ENCODE measurements around the gene CROCC2. TPM values are rescaled to one million over a fixed set of nuclear protein-coding genes. Genes with fewer than 3 reads are reported as not detected.

Gene CROCC2
- total and polyA plus RNA-seq, 2 donors from 2014 or later: 0.13 TPM; not detected in 1

- Histone ChIP-seq H3K27me3 (ENCODE audit: control insufficient read depth, insufficient read depth, low read length) (no peaks in the 10 kb centered on the region), H3K4me1 (ENCODE audit: control insufficient read depth in 2 of 3, insufficient read depth in 2 of 3, low read depth in 1 of 3, low read length in 3 of 3) (no peaks in the 10 kb centered on the region), H3K36me3 (ENCODE audit: control insufficient read depth in 2 of 3, insufficient read depth in 3 of 3, low read length in 3 of 3) (no peaks in the 10 kb centered on the region), H3K4me3 (ENCODE audit: low read length in 3 of 3) (no peak overlapping the region), H3K9me3 (ENCODE audit: control insufficient read depth in 2 of 3, insufficient read depth in 1 of 3, low read length in 3 of 3) (peaks cover 0 to 10% (median 2%) of the 10 kb centered on the region in 3 donors), H3K9ac (ENCODE audit: low read length in 3 of 3) (no peak overlapping the region), H3K27ac (ENCODE audit: low read depth in 2 of 2, low read length in 2 of 2) (no peak overlapping the region)
- DNase-seq: peak in 2 of 5 donors; percentile 6 to 11
- intact Hi-C loops (cut with DNase I): no loop called here
- no peak for FAIRE-seq
- TF ChIP-seq CTCF (IDR thresholded peaks at IDR 0.05; ENCODE audit: borderline replicate concordance, extremely low read depth, insufficient read depth): no peak
Measured at GRCh38 chr2:240936106-240936505, 30.0 kb downstream of the CROCC2 start.

- Histone ChIP-seq H3K27me3 (ENCODE audit: control insufficient read depth, insufficient read depth, low read length) (no peaks in the 10 kb centered on the region), H3K4me3 (ENCODE audit: low read length in 3 of 3) (no peak overlapping the region), H3K27ac (ENCODE audit: low read depth in 2 of 2, low read length in 2 of 2) (no peak overlapping the region), H3K9ac (ENCODE audit: low read length in 3 of 3) (no peak overlapping the region), H3K36me3 (ENCODE audit: control insufficient read depth in 2 of 3, insufficient read depth in 3 of 3, low read length in 3 of 3) (no peaks in the 10 kb centered on the region), H3K9me3 (ENCODE audit: control insufficient read depth in 2 of 3, insufficient read depth in 1 of 3, low read length in 3 of 3) (peaks cover 0 to 6% (median 0%) of the 10 kb centered on the region in 3 donors), H3K4me1 (ENCODE audit: control insufficient read depth in 2 of 3, insufficient read depth in 2 of 3, low read depth in 1 of 3, low read length in 3 of 3) (no peaks in the 10 kb centered on the region)
- intact Hi-C loops (cut with DNase I): no loop called here
- FAIRE-seq: no peak
- DNase-seq: peak in 2 of 5 donors; percentile 5 to 22
- TF ChIP-seq CTCF (IDR thresholded peaks at IDR 0.05; ENCODE audit: borderline replicate concordance, extremely low read depth, insufficient read depth): no peak
Measured at GRCh38 chr2:240946046-240946445, 39.9 kb downstream of the CROCC2 start.

GRCh38 chr2:240946654-240947053 is 40.5 kb downstream of the CROCC2 start:
- no peak for TF ChIP-seq CTCF (IDR thresholded peaks at IDR 0.05; ENCODE audit: borderline replicate concordance, extremely low read depth, insufficient read depth)
- intact Hi-C loops (cut with DNase I): no loop called here
- H3K9me3 ChIP-seq (ENCODE audit: control insufficient read depth in 2 of 3, insufficient read depth in 1 of 3, low read length in 3 of 3): peaks cover 0 to 3% (median 0%) of the 10 kb centered on the region in 3 donors
- FAIRE-seq: no peak
- no peaks in the 10 kb centered on the region for H3K36me3 ChIP-seq (ENCODE audit: control insufficient read depth in 2 of 3, insufficient read depth in 3 of 3, low read length in 3 of 3)
- H3K27ac ChIP-seq (ENCODE audit: low read depth in 2 of 2, low read length in 2 of 2): no peak overlapping the region
- H3K9ac ChIP-seq (ENCODE audit: low read length in 3 of 3): no peak overlapping the region
- DNase-seq: peak in 2 of 5 donors; percentile 5 to 8
- no peaks in the 10 kb centered on the region for H3K4me1 ChIP-seq (ENCODE audit: control insufficient read depth in 2 of 3, insufficient read depth in 2 of 3, low read depth in 1 of 3, low read length in 3 of 3)
- H3K27me3 ChIP-seq (ENCODE audit: control insufficient read depth, insufficient read depth, low read length): no peaks in the 10 kb centered on the region
- H3K4me3 ChIP-seq (ENCODE audit: low read length in 3 of 3): no peak overlapping the region

GRCh38 chr2:240947176-240947575 is 41.0 kb downstream of the CROCC2 start:
- Histone ChIP-seq H3K36me3 (ENCODE audit: control insufficient read depth in 2 of 3, insufficient read depth in 3 of 3, low read length in 3 of 3) (no peaks in the 10 kb centered on the region), H3K4me1 (ENCODE audit: control insufficient read depth in 2 of 3, insufficient read depth in 2 of 3, low read depth in 1 of 3, low read length in 3 of 3) (no peaks in the 10 kb centered on the region), H3K27ac (ENCODE audit: low read depth in 2 of 2, low read length in 2 of 2) (no peak overlapping the region), H3K27me3 (ENCODE audit: control insufficient read depth, insufficient read depth, low read length) (no peaks in the 10 kb centered on the region), H3K9ac (ENCODE audit: low read length in 3 of 3) (no peak overlapping the region), H3K4me3 (ENCODE audit: low read length in 3 of 3) (no peak overlapping the region), H3K9me3 (ENCODE audit: control insufficient read depth in 2 of 3, insufficient read depth in 1 of 3, low read length in 3 of 3) (no peaks in the 10 kb centered on the region)
- peak in 3 of 5 donors; percentile 4 to 60 (median 18) for DNase-seq
- no peak for FAIRE-seq
- no peak for TF ChIP-seq CTCF (IDR thresholded peaks at IDR 0.05; ENCODE audit: borderline replicate concordance, extremely low read depth, insufficient read depth)
- intact Hi-C loops (cut with DNase I): no loop called here
